Endodermal cell (in vitro differentiated cells): Measurements from ENCODE around the gene TRAK1. TPM values are rescaled to one million over a fixed set of nuclear protein-coding genes. Genes with fewer than 3 reads are reported as not detected.

Experiments used
- DNase-seq: peaks from one replicate; pipeline ENCODE4 v3.0.0-alpha.2; 2017
- H3K27ac ChIP-seq: 2 replicates; pipeline ENCODE4 v1.5.1; 2013; ENCODE audit warnings: mild to moderate bottlenecking, low read depth, low read length, moderate library complexity
- H3K27me3 ChIP-seq: 2 replicates; pipeline ENCODE4 v1.6.1; 2013; ENCODE audit warnings: mild to moderate bottlenecking, low read length, moderate library complexity; ENCODE audit not compliant: insufficient read depth, control insufficient read depth, poor library complexity, severe bottlenecking
- H3K36me3 ChIP-seq: 2 replicates; pipeline ENCODE4 v1.7.0; 2013; ENCODE audit warnings: mild to moderate bottlenecking, low read length, moderate library complexity; ENCODE audit not compliant: control insufficient read depth, insufficient read depth
- H3K4me1 ChIP-seq: one replicate; pipeline ENCODE4 v1.7.0; 2013; ENCODE audit warnings: low read length; ENCODE audit not compliant: control insufficient read depth, insufficient read depth
- H3K4me3 ChIP-seq: 2 replicates; pipeline ENCODE4 v1.5.1; 2013; ENCODE audit warnings: mild to moderate bottlenecking, low read length, moderate library complexity
- H3K9ac ChIP-seq: 2 replicates; pipeline ENCODE4 v1.6.1; 2013; ENCODE audit warnings: mild to moderate bottlenecking, low read length, moderate library complexity; ENCODE audit not compliant: poor library complexity, severe bottlenecking; ENCODE audit errors: extremely low read depth
- H3K9me3 ChIP-seq: 2 replicates; pipeline ENCODE4 v1.6.1; 2013; ENCODE audit warnings: mild to moderate bottlenecking, low read length, moderate library complexity; ENCODE audit not compliant: control insufficient read depth
- H3K27ac Mint-ChIP-seq: 2 replicates; pipeline ENCODE4 v1.8.0; 2020; ENCODE audit warnings: mixed read lengths
- H3K27me3 Mint-ChIP-seq: 2 replicates; pipeline ENCODE4 v1.8.0; 2021; ENCODE audit warnings: mild to moderate bottlenecking, mixed read lengths; ENCODE audit not compliant: insufficient read depth
- H3K36me3 Mint-ChIP-seq: 2 replicates; pipeline ENCODE4 v1.8.0; 2020; ENCODE audit warnings: low read depth, mixed read lengths
- H3K4me1 Mint-ChIP-seq: 2 replicates; pipeline ENCODE4 v1.8.0; 2020; ENCODE audit warnings: mixed read lengths
- H3K4me3 Mint-ChIP-seq: 2 replicates; pipeline ENCODE4 v1.8.0; 2020; ENCODE audit warnings: mild to moderate bottlenecking, moderate library complexity, mixed read lengths
- H3K9me3 Mint-ChIP-seq: 2 replicates; pipeline ENCODE4 v1.8.0; 2020; ENCODE audit warnings: mild to moderate bottlenecking, mixed read lengths
- CTCF ChIP-seq: fragments of 200-600 bp; sonication (generic); conservative IDR thresholded peaks from 2 replicates; pipeline ENCODE4 v1.5.0; 2021; ENCODE audit warnings: antibody characterized with exemption, mild to moderate bottlenecking
- WGBS, 2 experiments: methylation state at CpG; one replicate each; pipeline versions ENCODE4 v1.1.5 to v1.1.7; 2013; ENCODE audit warnings: missing lambda C conversion rate in 2 of 2, mixed read lengths in 1 of 2; ENCODE audit not compliant: insufficient coverage in 1 of 2, insufficient read length in 1 of 2; 5-methylcytosine and 5-hydroxymethylcytosine counted together
- total RNA-seq, 2 donors: library from RNA; stranded (reverse); fragmentation: NEBNext Ultra II Directional in 1 of 2; extraction: Animal tissue kit (Norgen Biotek cat#: 25700) in 1 of 2; gene quantifications; 2 replicates in 1 of 2; 3 replicates in 1 of 2; pipeline ENCODE4 v1.2.1, GENCODE V29; 2021

TRAK1 gene
- total RNA-seq, 2 donors from 2014 or later, result 29.8 to 31.0 TPM

DNA sequence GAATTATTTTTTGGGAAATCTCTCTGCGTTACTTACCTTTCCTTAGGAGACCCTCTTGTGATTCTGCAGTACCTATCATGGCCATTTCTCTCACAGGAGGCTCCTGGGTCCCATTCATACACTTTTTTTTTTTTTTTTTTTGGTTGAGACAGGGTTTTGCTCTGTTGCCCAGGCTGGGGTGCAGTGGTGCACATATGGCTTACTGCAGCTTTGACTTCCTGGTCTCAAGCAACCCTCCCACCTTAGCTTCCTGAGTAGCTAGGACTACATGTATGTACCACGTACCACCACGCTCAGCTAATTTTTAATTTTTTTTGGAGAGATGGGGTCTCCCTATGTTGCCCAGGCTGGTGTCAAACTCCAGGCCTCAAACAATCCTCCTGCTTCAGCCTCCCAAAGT lies 36.1 kb downstream of the TRAK1 start:
- H3K9me3 Mint-ChIP-seq, result no peaks in the 10 kb centered on the region
- 100% methylated on average over 3 of the region's 3 CpGs; no CpG with 5 or more reads in 1 of the 2 experiments for WGBS, 2 experiments
- H3K27ac ChIP-seq, result no peak overlapping the region
- no peak overlapping the region for H3K9ac ChIP-seq
- H3K4me1 Mint-ChIP-seq, result peaks cover 27% of the 10 kb centered on the region
- no peak overlapping the region for H3K4me3 ChIP-seq
- no peaks in the 10 kb centered on the region for H3K27me3 ChIP-seq
- H3K27me3 Mint-ChIP-seq, result no peaks in the 10 kb centered on the region
- peaks cover 11% of the 10 kb centered on the region for H3K36me3 Mint-ChIP-seq
- H3K27ac Mint-ChIP-seq, result no peak overlapping the region
- peaks cover 18% of the 10 kb centered on the region for H3K36me3 ChIP-seq
- H3K4me3 Mint-ChIP-seq, result no peak overlapping the region
- TF ChIP-seq CTCF, result peak; percentile 8
- H3K9me3 ChIP-seq, result no peaks in the 10 kb centered on the region
- no peak for DNase-seq
- H3K4me1 ChIP-seq, result peaks cover 3% of the 10 kb centered on the region

- 86% methylated on average over 1 of the region's 1 CpG; no CpG with 5 or more reads in 1 of the 2 experiments for WGBS, 2 experiments
- Histone ChIP-seq H3K4me1 (peaks cover 3% of the 10 kb centered on the region), H3K27ac (no peak overlapping the region), H3K4me3 (no peak overlapping the region), H3K27me3 (no peaks in the 10 kb centered on the region), H3K36me3 (peaks cover 18% of the 10 kb centered on the region), H3K9me3 (no peaks in the 10 kb centered on the region), H3K9ac (no peak overlapping the region)
- Mint-ChIP-seq H3K4me1 (peaks cover 22% of the 10 kb centered on the region), H3K4me3 (no peak overlapping the region), H3K9me3 (no peaks in the 10 kb centered on the region), H3K27ac (no peak overlapping the region), H3K27me3 (no peaks in the 10 kb centered on the region), H3K36me3 (peaks cover 11% of the 10 kb centered on the region)
- no peak for TF ChIP-seq CTCF
- no peak for DNase-seq
These were observed 37.4 kb downstream of the TRAK1 start for GRCh38 chr3:42128526-42128925.

DNA sequence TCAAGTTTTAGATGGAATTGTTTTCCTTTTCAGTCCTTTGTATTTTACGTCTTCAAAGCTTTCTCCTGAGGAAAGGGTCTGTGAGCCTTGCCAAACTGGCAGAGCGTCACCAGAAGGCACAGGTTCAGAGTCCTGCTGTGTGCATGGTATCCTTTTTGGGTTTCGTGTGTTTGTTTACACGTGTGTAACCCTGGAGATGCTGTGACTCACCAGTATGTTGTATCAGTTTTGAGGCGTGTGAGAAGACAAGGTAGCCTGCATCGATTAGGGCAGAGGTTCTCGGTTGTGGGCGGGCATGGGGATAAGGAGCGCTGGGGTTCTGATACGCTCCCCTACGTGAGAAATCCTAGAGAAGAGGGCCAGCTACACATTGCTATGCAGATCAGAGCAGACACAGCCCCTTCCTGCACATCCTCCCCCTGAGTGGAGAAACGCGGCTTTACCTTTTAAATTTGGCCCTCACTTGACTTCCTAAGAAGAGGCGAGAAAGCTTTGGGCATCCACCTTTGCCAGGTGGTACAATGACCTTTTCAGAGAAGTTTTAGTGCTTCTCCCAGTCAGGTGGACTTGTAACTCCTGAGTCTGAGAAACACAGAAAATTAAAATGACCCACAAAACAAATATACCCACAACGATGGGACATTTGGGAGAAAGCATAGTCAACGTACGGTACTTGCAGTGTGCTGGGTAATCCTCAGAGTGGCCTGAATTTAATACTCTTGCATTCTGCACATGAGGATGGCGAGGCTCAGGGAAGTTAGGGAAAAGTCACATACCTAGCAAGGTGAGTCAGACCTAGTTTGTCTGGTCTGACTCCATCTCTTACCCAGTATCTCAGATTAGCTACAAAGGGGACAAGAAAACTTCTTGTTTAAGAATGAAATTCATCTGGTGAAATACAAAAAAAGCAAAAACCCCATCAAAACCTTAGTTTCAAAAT lies 38.1 kb downstream of the TRAK1 start:
- no peak overlapping the region for H3K4me3 Mint-ChIP-seq
- H3K27me3 Mint-ChIP-seq, result no peaks in the 10 kb centered on the region
- Histone ChIP-seq H3K27ac (no peak overlapping the region), H3K27me3 (no peaks in the 10 kb centered on the region), H3K4me1 (peaks cover 3% of the 10 kb centered on the region), H3K9ac (no peak overlapping the region), H3K4me3 (no peak overlapping the region), H3K36me3 (peaks cover 18% of the 10 kb centered on the region), H3K9me3 (no peaks in the 10 kb centered on the region)
- peaks cover 22% of the 10 kb centered on the region for H3K4me1 Mint-ChIP-seq
- no peak for DNase-seq
- H3K27ac Mint-ChIP-seq, result peak overlapping the region; percentile 28
- 92 to 95% methylated on average over 14 to 18 of the region's 18 CpGs for WGBS, 2 experiments
- peaks cover 11% of the 10 kb centered on the region for H3K36me3 Mint-ChIP-seq
- no peak for TF ChIP-seq CTCF
- H3K9me3 Mint-ChIP-seq, result no peaks in the 10 kb centered on the region
